ENCODE measurements around the gene SCN8A.

Gene SCN8A

GRCh38 chr12:51851413-51852124 lies 260.5 kb downstream of the SCN8A start:
- no peak overlapping the region for H3K27ac ChIP-seq (ENCODE audit: low read depth, low read length)
- peaks cover 18% of the 10 kb centered on the region for H3K27me3 ChIP-seq (ENCODE audit: control insufficient read depth, insufficient read depth, low read length)
- H3K4me3 ChIP-seq (ENCODE audit: low read length) = no peak overlapping the region
- no peaks in the 10 kb centered on the region for H3K4me1 ChIP-seq (ENCODE audit: control insufficient read depth, insufficient read depth, low read length)
- no peak overlapping the region for H3K9ac ChIP-seq (ENCODE audit: low read length)
- H3K36me3 ChIP-seq (ENCODE audit: control insufficient read depth, insufficient read depth, low read length) = no peaks in the 10 kb centered on the region

- Histone ChIP-seq H3K27ac (ENCODE audit: low read depth, low read length) (no peak overlapping the region), H3K36me3 (ENCODE audit: control insufficient read depth, insufficient read depth, low read length) (no peaks in the 10 kb centered on the region), H3K9ac (ENCODE audit: low read length) (no peak overlapping the region), H3K4me1 (ENCODE audit: control insufficient read depth, insufficient read depth, low read length) (no peaks in the 10 kb centered on the region), H3K4me3 (ENCODE audit: low read length) (no peak overlapping the region), H3K27me3 (ENCODE audit: control insufficient read depth, insufficient read depth, low read length) (peaks cover 15% of the 10 kb centered on the region)
Observed at GRCh38 chr12:51852404-51853137, 261.5 kb downstream of the SCN8A start.

GRCh38 chr12:51855586-51856428 lies 264.8 kb downstream of the SCN8A start:
- no peak overlapping the region for H3K27ac ChIP-seq (ENCODE audit: low read depth, low read length)
- H3K9ac ChIP-seq (ENCODE audit: low read length) = no peak overlapping the region
- no peaks in the 10 kb centered on the region for H3K4me1 ChIP-seq (ENCODE audit: control insufficient read depth, insufficient read depth, low read length)
- no peaks in the 10 kb centered on the region for H3K36me3 ChIP-seq (ENCODE audit: control insufficient read depth, insufficient read depth, low read length)
- H3K4me3 ChIP-seq (ENCODE audit: low read length) = no peak overlapping the region
- peaks cover 10% of the 10 kb centered on the region for H3K27me3 ChIP-seq (ENCODE audit: control insufficient read depth, insufficient read depth, low read length)

- Histone ChIP-seq H3K36me3 (ENCODE audit: control insufficient read depth, insufficient read depth, low read length) (no peaks in the 10 kb centered on the region), H3K27ac (ENCODE audit: low read depth, low read length) (no peak overlapping the region), H3K4me1 (ENCODE audit: control insufficient read depth, insufficient read depth, low read length) (no peaks in the 10 kb centered on the region), H3K27me3 (ENCODE audit: control insufficient read depth, insufficient read depth, low read length) (peaks cover 12% of the 10 kb centered on the region), H3K9ac (ENCODE audit: low read length) (no peak overlapping the region), H3K4me3 (ENCODE audit: low read length) (no peak overlapping the region)
Observed at GRCh38 chr12:51860986-51861385, 270.0 kb downstream of the SCN8A start.
